Fibroblast of villous mesenchyme (primary cell): ENCODE measurements around the gene GFOD1. TPM values are rescaled to one million over a fixed set of nuclear protein-coding genes. Genes with fewer than 3 reads are reported as not detected.

ENCODE experiments used
- DNase-seq: peaks from one replicate; pipeline ENCODE4 v3.0.0-alpha.2; 2010; ENCODE audit warnings: low read depth
- H3K4me3 ChIP-seq: 2 replicates; pipeline ENCODE4 v1.5.1; 2011; ENCODE audit warnings: low read depth, mild to moderate bottlenecking, low read length
- total RNA-seq: library from RNA; depleted of rRNA; stranded (reverse); fragments of >200 nt; gene quantifications from 2 replicates; pipeline ENCODE4 v1.2.3, GENCODE V29; 2012
- TF ChIP-seq, protein P1 (sequence below): IDR thresholded peaks from 2 replicates; pipeline ENCODE4 v1.5.1; 2012; ENCODE audit warnings: low read depth, mild to moderate bottlenecking, low read length; ENCODE audit not compliant: insufficient read depth

GFOD1 gene
- total RNA-seq, 1 donor, result 4.7 TPM

GRCh38 chr6:13472099-13472498 lies 15.3 kb downstream of the GFOD1 start:
- no peak overlapping the region for H3K4me3 ChIP-seq
- TF ChIP-seq, protein P1, sequence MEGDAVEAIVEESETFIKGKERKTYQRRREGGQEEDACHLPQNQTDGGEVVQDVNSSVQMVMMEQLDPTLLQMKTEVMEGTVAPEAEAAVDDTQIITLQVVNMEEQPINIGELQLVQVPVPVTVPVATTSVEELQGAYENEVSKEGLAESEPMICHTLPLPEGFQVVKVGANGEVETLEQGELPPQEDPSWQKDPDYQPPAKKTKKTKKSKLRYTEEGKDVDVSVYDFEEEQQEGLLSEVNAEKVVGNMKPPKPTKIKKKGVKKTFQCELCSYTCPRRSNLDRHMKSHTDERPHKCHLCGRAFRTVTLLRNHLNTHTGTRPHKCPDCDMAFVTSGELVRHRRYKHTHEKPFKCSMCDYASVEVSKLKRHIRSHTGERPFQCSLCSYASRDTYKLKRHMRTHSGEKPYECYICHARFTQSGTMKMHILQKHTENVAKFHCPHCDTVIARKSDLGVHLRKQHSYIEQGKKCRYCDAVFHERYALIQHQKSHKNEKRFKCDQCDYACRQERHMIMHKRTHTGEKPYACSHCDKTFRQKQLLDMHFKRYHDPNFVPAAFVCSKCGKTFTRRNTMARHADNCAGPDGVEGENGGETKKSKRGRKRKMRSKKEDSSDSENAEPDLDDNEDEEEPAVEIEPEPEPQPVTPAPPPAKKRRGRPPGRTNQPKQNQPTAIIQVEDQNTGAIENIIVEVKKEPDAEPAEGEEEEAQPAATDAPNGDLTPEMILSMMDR, result no peak
- peak; percentile 38 for DNase-seq

DNA sequence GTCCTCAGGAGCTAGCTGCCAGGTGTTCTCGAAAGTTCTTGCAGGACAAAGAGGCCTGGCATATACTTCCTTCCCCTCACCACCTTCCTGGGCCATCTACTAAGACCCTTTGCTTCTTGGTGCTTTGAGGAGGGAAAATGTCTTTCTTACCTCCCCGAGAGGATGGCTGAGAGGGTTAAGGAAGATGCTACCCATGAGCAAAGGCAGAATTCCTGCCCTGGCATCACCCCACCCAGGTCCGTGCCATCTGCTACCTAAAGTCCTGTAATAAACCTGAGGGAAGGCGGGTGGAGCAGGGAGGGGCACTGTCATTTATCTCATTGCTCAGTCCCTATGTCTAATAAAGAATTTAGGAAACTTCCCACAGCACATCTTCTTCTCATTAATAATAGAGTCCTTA lies 16.2 kb downstream of the GFOD1 start:
- no peak overlapping the region for H3K4me3 ChIP-seq
- TF ChIP-seq, protein P1, result no peak
- DNase-seq, result no peak

- TF ChIP-seq, protein P1, result no peak
- no peak overlapping the region for H3K4me3 ChIP-seq
- DNase-seq, result no peak
These were observed 16.9 kb downstream of the GFOD1 start for GRCh38 chr6:13470238-13471140.

- TF ChIP-seq, protein P1, result no peak
- H3K4me3 ChIP-seq, result no peak overlapping the region
- no peak for DNase-seq
These were observed 17.7 kb downstream of the GFOD1 start for GRCh38 chr6:13469693-13470092.

- DNase-seq, result no peak
- H3K4me3 ChIP-seq, result no peak overlapping the region
- TF ChIP-seq, protein P1, result no peak
These were observed 18.6 kb downstream of the GFOD1 start for GRCh38 chr6:13468839-13469238.

- TF ChIP-seq, protein P1, result no peak
- no peak overlapping the region for H3K4me3 ChIP-seq
- DNase-seq, result no peak
These were observed 20.2 kb downstream of the GFOD1 start for GRCh38 chr6:13467216-13467600.
